Body of pancreas (tissue), 4 donors: ENCODE data around the gene KANSL2.

Source experiments
- CTCF ChIP-seq, 7 experiments: fragments of 450-650 bp in 4 of 7; fragments of 200-600 bp in 3 of 7; sonication (generic) in 3 of 7; IDR thresholded peaks; one replicate each; pipeline ENCODE4 v1.5.1; 2016 to 2019; ENCODE audit warnings: antibody characterized with exemption in 7 of 7
- POLR2A ChIP-seq, 3 donors: fragments of 450-650 bp; IDR thresholded peaks; one replicate each; pipeline ENCODE4 v1.6.1; 2016; ENCODE audit warnings: antibody characterized with exemption in 3 of 3, mild to moderate bottlenecking in 2 of 3

GRCh38 chr12:48640428-48640827, 41.6 kb downstream of the KANSL2 start:
- TF ChIP-seq CTCF (IDR thresholded peaks at IDR 0.05): no peak
- TF ChIP-seq POLR2A (IDR thresholded peaks at IDR 0.05): no peak
